Stimulated activated CD4-positive, alpha-beta T cell treated with anti-CD3 and anti-CD28 coated beads, TNF-alpha, amount 100 ng/mL, for 24 hours (primary cell): ENCODE measurements around the gene FERMT1.

Source experiments
- DNase-seq, 3 experiments: peaks; one replicate each; pipeline ENCODE4 v3.0.0-alpha.2; 2020; ENCODE audit warnings: low read depth in 3 of 3

FERMT1 gene, protein sequence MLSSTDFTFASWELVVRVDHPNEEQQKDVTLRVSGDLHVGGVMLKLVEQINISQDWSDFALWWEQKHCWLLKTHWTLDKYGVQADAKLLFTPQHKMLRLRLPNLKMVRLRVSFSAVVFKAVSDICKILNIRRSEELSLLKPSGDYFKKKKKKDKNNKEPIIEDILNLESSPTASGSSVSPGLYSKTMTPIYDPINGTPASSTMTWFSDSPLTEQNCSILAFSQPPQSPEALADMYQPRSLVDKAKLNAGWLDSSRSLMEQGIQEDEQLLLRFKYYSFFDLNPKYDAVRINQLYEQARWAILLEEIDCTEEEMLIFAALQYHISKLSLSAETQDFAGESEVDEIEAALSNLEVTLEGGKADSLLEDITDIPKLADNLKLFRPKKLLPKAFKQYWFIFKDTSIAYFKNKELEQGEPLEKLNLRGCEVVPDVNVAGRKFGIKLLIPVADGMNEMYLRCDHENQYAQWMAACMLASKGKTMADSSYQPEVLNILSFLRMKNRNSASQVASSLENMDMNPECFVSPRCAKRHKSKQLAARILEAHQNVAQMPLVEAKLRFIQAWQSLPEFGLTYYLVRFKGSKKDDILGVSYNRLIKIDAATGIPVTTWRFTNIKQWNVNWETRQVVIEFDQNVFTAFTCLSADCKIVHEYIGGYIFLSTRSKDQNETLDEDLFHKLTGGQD

DNA sequence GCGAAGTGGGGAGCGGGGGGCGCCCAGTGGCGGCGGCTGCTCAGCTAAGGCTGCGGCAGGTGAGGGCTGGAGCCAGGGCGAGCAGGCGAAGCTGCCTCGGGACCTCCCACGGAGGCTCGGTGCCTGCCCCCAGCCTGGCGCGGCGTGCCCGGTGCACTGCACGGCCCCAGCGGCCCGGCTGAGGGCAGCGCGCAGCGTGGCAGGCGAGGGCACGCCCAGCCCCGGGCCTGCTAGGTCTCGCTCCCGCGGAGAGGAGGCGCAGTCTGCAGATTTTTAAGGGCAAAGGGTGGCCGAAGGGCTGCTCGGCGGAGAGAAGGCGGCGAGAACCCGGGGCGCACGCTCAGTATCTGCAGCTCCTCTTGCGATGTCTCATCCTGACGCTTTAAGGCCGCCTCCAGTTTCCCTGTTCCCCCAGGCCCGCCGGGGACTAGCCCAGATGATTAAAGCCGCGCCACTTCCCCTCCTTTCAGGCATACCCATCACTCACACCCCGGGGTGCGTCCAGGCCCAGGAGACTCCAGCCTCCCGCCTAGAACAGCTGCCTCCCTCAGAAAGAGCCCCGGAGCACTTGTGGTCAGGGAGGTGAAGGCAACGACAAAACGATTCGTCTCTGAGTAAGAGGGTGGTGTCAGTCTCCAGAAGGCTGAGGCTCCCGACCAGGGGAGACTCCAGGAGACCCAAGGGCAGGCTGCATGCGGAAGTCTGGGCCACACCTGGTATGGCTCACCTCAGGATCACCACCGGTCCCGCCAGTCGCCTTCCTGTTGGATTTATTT is at the start of gene FERMT1:
TSS of gene FERMT1 (minus strand) at position 158 of the 776 bp plus-strand sequence. CDS start 3,476 bp downstream, outside the sequence.
- DNase-seq: peak in 1 of 3 experiments; percentile 55

DNA sequence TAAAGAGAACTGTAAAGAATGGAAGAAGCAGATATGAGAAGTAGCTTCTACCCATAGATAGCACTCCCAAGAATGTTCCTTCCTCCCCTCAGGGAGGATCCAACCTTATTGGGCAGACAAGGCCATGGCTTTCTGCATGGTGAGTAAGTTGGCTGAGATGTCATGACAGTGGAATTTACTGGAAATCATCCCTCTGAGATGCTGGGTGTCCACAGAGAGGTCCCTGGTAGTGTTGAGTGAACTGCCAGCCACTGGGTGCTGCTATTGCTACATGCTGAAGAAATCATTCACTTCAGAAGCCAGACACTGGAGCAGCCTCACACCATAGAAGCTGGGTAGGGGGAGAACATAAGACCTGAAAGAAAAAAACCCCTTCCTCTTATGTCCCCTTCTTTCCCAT is 46.4 kb upstream of the FERMT1 start:
- DNase-seq: no peak

DNA sequence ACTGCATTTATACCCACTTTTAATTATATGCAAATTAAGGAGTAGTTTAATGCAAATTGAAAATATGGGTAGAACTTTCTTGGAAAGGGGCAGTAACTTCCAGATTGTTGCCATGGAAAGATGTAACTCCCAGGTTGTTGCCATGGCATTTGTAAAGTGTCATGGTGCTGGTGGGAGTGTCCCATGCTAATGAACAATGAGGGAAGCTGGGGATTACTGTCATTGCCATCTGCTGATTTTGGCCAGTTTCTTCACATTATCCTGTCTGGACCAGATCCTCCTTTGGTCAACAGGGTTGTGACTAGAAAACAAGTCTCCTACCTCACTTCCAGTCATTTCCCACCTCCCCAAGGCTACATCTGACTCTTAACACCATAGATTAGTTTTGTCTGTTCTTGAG is 45.4 kb upstream of the FERMT1 start:
- no peak for DNase-seq

DNA sequence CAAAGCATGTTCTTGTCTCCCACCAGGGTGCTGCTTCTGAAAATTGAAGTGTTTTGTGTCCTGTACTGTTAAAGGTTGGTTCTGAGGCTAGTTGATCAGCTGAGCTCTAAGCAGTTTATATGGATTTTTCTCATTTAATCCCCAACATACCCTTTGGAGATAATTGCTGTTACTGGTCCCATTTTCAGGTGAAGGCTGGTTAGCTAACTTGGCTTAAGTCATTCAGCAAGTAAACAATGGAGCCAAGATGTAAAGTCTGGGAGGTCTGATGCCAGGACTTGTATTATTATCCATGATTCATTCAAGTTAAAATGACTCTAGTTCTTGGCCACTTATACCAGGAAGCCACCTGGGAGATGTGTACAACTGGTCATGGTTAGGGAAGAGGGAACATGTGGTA is 42.5 kb upstream of the FERMT1 start:
- no peak for DNase-seq

DNA sequence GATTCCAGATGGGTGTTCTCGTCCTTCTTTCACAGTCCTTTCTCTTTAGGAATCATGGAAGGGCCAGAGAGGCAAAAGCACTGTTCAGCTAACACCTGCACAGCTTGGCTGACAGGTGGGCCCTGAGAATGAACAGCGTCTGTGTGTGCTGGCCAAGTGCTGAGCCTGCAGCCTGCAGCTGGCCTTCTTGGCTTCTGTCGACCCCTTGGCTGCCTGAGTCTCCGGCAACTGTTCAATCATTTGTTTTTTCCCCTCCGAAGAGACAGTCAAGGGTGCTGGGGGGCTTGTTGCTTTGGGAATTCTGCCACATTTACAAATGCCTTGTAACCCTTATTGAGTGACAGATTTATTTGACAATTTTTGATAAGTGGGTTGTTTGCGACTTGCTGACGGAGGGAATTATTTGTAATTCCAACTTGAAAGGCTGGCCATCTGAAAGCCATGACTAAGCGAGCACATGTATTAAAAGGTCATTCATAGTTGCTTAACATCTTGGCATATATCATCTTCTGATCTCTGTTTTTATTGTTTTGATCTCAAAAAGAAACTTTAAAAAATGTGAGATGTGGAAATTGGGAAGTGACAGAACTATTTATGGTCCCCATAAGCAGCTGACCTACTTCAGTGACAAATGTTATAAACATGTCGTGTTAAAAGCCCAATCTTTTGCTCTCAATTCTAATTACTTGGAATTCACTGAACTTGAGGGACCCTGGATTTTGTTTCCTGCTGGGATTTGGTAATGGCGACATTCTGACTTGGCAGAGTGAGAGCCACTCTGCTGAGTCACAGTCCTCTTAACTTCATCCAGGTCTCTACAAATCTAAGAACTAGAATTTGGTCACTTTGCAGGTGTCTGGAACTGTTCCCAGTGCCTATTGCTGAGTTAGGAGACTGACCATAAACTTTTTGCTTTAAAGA is 41.9 kb upstream of the FERMT1 start:
- no peak for DNase-seq

DNA sequence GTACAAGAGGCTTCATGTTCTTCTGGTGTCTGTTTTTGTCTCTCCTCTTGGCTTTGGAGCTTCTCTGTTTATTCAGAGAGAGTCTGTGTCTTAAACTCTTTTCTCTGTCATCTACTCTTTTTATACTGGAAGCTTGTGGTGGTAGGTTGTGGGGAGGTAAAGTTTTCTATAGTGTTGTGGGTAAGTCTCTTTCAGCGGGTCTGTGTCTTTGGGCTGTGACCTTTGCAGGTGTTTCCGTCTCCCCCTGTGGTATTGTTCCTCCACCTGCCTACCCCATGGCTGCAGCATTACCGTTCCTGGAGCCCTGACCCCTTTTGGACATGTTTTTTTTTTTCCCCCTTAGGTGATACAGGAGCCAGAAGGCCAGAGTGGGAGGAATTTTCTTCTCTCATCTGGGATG is 37.9 kb upstream of the FERMT1 start:
- DNase-seq: no peak

DNA sequence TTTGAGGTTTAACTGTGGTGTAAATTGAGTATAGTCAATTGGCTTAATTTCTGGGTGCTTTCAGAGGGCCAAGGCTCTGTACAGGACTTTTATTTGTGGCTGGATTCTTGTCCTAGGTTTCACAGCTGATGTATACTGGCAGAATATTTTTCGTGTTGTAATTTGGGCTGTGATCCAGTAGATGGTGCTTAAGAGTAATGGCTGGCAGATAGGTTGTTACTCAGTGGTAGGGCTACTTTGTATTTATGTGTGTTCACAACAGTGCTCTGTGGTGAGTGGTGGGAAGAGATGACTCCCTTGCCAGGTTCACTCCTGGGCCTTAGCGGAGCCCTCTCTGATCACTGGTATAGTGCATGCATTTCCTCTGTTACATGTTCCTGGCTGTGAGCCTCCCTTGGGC is 34.5 kb upstream of the FERMT1 start:
- no peak for DNase-seq

DNA sequence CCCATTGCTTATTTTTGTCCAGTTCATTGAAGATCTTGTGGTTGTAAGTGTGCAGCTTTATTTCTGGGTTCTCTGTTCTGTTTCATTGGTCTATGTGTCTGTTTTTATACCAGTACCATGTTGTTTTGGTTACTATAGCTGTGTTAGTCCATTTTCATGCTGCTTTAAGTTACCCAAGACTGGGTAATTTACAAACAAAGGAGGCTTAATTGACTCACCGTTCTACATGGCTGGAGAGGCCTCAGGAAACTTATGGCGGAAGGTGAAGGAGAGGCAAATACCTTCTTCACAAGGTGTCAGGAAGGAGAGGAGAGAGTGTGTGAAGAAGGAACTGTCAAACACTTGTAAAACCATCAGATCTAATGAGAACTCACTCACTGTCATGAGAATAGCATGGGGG is 29.9 kb upstream of the FERMT1 start:
- no peak for DNase-seq

DNA sequence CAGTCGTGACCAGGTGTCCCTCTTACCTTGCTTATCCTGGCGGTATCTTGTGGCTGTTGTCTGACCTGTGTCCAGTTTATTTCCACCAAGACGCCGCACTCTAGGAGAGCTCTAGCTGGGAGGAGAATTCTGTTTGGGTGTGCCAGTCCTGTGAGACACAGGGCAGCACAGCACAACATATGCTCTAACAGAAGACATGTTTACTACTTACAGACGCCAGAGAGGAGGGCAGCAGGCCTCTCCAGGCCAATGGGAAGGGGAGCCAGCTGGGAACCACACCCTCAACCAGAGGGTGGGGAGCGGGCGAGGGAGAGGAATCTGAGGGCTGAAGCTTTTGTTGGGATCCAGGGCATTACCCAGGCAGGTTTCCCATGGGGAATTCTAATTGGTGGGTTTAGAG is 25.2 kb upstream of the FERMT1 start:
- no peak for DNase-seq

DNA sequence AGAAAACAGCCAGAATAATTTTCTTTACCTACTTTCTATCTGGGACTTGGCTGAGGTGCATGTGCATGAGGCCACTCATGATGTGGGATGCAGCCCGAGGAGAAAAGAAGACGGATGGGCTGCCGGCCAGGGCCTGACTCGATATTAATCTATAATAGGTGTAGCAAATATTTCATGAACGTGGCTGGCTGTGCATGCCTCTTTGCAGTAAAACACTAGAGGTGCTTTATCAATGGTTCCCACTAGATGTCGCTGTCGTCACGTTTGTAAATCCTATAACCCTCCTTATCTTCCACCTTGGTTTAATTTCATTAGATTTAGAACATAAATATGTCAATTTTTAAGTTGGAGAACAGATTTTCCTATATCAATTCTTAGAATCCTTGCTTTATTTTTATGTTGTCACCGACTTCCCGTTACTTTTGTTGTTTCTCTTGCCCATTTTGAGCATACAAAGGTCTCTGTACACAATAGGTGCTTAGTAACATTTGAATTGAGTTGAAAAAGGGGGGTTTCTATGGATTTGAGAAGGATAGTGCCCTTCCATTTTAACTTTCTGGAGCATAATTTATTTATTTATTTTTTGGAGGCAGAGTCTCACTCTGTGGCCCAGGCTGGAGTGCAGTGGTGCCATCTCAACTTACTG is 19.6 kb upstream of the FERMT1 start:
- DNase-seq: peak in 1 of 3 experiments; percentile 9

DNA sequence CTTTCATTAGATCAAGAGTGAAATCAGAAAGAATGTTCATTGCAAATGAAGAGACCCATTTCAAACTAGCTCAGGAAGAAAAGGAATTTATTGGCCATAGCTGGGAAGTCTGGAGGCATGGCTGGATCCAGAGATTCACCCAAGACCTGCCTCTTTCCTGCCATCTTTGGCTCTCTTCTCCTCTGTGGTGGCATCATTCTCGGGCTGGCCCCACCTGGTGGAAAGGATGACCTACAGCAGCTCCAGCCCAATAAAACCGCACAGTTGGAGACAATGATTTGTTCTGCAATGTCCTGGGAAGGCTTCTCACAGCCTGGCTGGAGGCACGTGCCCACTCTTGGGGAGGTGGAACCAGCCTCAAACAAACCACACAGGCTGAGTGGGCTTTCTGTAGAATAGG is 18.1 kb upstream of the FERMT1 start:
- DNase-seq: peak in 1 of 3 experiments; percentile 2

DNA sequence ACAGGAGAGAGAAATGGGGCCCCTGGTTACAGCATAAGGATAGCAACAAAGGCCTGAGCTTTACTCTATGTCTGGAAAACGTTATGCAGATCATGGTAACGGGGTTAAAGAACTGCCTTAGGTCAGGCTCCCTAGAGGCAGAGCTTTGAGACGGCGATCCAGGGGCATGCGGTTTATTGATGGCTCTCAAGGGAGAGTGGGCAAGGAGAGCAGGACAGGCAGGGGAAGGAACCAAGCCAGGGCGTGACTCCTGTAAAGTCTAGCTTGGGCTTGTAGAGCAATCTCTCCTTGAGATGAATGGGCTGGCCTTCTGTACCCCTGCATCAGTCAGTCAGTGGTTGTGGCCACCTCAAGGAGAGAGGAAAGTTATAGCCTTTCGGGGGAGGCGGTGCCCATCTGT is 12.5 kb upstream of the FERMT1 start:
- no peak for DNase-seq

DNA sequence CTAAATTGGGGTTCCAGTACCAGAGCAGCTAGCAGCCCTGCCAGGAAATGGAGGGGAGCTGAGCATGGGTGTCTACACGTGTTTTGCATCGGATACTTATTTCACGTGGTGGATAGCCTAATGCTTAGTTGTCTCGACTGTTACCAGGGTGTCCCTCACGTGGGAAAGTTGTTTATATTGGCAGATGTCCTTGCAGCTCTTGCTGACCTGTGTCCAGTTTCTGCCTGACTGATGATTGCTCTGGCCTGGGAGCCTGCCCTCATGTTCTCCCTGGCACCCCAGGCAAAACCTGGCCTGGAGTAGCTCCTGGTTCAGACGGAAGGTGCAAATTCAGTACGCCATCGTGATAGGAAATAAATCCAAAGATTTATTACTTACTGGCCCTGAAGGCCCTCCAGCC is 11.8 kb upstream of the FERMT1 start:
- no peak for DNase-seq

DNA sequence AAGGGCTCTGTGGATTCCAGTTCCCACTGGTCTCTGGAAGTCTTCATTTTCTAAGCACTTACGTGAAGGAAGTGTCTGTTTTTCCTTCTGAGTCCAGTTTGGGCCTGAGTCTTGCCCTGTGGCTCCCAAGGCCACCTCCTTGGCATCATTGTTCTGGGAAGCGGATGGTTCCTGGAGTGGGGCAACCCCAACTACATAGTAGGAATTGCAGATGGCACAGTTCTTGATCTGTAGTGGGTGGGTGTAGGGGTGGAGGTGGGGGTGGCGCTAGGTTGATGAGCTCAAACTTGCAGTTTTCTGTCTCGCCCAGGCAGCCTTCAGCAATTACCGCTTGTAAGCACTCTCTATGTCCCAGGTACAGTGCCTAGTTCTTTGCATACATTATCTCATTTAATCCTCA is 7.2 kb upstream of the FERMT1 start:
- DNase-seq: no peak

DNA sequence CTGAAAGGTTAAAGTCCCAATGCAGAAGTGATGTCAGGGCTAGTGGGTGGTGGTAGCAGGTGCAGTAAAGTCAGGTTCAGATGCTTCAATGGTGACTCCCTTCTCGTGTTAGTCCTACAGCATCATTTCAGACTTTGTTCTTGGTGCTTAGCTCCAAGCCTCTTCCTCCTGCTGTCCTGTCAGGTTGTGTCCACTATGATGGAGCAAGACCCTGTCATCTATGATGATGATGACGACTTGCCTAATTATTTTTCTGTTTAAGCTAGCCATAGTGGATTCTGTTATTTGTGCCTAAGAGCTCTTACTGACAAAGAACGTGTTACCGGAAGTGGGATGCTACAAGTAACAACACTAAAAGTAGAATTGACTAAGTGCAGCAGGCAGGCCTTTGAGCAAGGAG is 5.0 kb upstream of the FERMT1 start:
- no peak for DNase-seq

DNA sequence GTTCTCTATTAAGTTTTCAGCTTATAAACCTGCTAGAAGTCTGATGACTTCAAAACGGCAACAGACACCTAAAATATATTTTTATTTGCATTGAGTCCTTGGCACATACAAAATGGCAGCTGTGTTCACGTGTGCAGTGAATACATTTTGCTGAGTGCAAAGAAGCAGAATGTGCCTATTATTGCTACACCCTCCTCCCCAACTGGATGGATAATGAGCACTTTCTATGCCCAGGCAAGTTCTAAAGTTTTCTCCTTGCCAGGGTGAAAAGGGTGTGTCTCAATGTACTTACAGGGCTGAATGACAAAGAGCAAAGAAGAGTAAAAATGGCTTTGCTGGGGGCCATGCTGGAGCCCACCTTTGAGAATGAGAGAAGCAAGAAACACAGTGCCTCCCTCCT is 4.0 kb upstream of the FERMT1 start:
- no peak for DNase-seq

DNA sequence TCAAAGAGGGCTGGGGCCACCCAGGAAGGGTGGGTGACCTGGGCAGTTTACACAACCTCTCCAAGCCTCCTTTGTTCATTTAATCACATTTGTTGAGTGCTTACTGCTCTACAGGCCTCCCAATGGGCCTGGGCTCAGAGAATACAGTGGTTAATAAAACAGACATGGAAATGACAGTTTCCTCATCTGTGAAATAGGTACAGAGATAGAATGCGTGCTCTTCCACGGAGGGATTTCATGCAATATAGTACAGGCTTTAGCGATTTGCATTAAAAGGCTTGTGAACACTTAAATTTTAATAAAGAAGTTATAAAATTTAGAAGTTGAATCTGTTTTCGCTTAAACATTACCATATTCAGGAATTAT is 802 bp upstream of the FERMT1 start:
- no peak for DNase-seq

DNA sequence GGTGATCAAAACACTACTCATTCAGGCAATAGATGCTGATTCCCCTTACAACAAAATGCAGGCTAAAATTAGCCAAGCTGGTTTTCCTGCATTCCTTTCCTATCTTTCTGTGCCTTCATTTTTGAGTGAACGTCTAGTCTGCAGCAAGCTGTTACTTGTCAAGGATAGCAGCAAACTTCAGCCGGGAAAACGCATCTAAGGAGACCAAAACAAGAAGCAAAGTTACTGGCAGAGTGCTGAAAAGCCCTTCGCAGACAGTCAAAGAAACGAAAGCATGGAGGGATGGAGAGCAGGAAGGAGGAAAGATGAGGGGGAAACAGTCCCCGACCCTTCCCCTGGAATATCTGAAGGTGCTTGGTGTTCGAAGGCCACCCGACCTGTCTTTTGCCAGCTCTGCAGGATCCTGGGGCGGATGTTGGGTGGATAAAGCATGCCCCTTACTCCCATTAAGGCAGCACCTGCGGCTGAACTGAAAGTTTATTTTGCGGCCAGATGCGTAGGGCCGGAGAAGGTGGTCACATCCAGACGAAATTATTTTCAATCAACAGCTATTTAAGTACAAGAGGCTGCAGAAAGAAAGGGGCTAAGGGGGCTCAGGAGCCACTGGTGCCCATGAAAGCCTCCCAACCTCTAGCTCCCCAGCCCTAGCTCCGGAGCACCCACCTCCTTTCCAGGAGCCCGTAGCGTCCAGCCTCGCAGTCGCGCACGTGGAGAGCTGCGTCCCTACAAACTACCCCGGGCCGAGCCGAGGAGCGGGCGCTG is 538 bp downstream of the FERMT1 start:
- DNase-seq: peak in 1 of 3 experiments; percentile 1

DNA sequence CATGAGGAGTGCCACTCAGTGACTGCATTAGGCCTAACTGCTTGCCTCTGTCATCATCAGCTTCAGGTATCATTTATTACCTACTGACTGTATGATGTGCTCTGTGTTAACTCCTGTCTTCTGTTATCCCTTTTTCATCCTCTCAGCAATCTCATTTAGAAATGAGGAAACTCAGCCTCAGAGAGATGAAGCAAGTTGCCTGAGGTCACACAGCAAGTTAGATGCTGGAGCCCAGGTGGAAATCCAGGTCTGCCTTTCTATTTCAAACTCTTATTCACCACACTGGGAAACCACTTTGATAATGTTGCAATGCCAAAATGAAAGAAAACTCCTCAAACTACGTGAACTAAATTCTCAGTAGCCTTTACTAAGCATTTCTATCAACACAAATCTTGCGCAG is 1.3 kb downstream of the FERMT1 start:
- no peak for DNase-seq

DNA sequence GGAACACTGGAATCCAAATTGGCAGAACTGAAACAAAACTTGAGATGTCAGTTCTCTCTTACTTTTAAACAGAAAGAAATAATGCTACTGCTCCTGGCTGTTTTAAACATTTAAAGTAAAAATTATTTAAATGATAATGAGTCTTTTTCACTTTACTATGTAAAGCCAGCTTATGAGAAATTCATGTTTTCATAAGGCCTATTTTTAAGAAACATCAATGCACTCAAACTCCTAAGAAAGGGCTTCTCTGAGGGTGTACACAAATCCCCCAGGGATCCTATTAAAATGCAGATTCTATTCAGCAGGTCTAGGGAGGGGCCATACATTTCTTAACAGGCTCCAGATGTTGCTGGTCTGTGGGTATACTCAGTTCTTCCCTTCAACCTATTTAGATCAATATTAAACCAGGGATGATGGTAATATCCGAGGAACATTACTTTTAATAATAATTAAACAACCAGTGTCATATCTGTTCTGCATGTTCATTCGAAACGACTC is 2.3 kb downstream of the FERMT1 start:
- no peak for DNase-seq
